Mesothelial cell of epicardium (in vitro differentiated cells): ENCODE results near the gene GHITM. TPM values are rescaled to one million over a fixed set of nuclear protein-coding genes. Genes with fewer than 3 reads are reported as not detected.

Source experiments
- DNase-seq, 2 experiments: peaks; one replicate each; pipeline ENCODE4 v3.0.0; 2021; ENCODE audit warnings: low spot score in 2 of 2; ENCODE audit not compliant: unreplicated experiment in 2 of 2
- H3K27ac Mint-ChIP-seq: 2 replicates; pipeline ENCODE4 v1.8.0; 2021; ENCODE audit warnings: mixed read lengths
- H3K27me3 Mint-ChIP-seq: 2 replicates; pipeline ENCODE4 v1.8.0; 2021; ENCODE audit warnings: low read depth, mixed read lengths
- H3K36me3 Mint-ChIP-seq: 2 replicates; pipeline ENCODE4 v1.8.0; 2021; ENCODE audit warnings: mixed read lengths
- H3K4me1 Mint-ChIP-seq: 2 replicates; pipeline ENCODE4 v1.8.0; 2021; ENCODE audit warnings: mixed read lengths
- H3K4me3 Mint-ChIP-seq: 2 replicates; pipeline ENCODE4 v1.8.0; 2021; ENCODE audit warnings: mild to moderate bottlenecking, moderate library complexity, mixed read lengths
- H3K9me3 Mint-ChIP-seq: 2 replicates; pipeline ENCODE4 v1.8.0; 2021; ENCODE audit warnings: mixed read lengths
- CTCF ChIP-seq: fragments of 200-600 bp; sonication (generic); IDR thresholded peaks from one replicate; pipeline ENCODE4 v1.5.0; 2021; ENCODE audit warnings: antibody characterized with exemption; ENCODE audit not compliant: unreplicated experiment
- total RNA-seq: library from RNA; stranded (reverse); gene quantifications from 3 replicates; pipeline ENCODE4 v1.2.1, GENCODE V29; 2021

Gene GHITM
- total RNA-seq, 1 donor from 2014 or later, result 59.0 TPM

DNA sequence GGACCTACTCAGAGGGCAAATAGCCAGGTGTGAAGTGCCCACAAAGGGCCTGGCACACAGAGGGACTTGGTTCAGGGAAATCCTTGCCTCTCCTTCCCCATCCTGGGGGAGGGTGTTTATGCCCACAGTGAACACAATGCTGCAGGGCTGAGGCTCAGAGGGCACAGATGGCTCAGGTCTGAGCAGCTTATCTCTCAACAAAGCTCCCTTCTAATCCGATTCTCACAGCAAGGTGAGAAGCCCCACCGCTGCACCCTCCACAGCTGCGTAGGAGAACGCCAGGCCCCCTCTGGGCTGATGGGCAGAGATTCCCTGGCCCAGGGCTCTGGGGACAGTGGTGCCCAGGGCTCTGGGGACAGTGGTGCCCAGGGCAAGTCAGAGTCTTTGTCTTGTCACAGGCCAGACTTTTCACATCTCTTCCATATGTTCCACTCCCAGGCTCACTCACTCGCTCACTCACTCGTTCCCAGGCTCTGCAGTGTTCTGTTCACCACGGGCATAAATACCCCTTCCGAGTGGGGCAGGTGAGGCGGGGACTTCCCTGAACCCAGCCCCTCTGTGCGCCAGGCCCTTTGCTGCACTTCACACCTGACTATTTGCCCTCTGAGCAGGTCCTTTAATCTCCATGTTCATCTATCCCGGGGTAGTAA lies 46.3 kb downstream of the GHITM start:
- no peaks in the 10 kb centered on the region for H3K9me3 Mint-ChIP-seq
- H3K27me3 Mint-ChIP-seq, result peaks cover 21% of the 10 kb centered on the region
- DNase-seq, result no peak
- H3K36me3 Mint-ChIP-seq, result no peaks in the 10 kb centered on the region
- H3K4me1 Mint-ChIP-seq, result no peaks in the 10 kb centered on the region
- no peak overlapping the region for H3K4me3 Mint-ChIP-seq
- H3K27ac Mint-ChIP-seq, result no peak overlapping the region
- TF ChIP-seq CTCF, result no peak

GRCh38 chr10:84188815-84189214 lies 49.5 kb downstream of the GHITM start:
- no peaks in the 10 kb centered on the region for H3K9me3 Mint-ChIP-seq
- TF ChIP-seq CTCF, result no peak
- H3K36me3 Mint-ChIP-seq, result no peaks in the 10 kb centered on the region
- no peak overlapping the region for H3K27ac Mint-ChIP-seq
- no peak overlapping the region for H3K4me3 Mint-ChIP-seq
- no peaks in the 10 kb centered on the region for H3K4me1 Mint-ChIP-seq
- H3K27me3 Mint-ChIP-seq, result peaks cover 53% of the 10 kb centered on the region
- no peak for DNase-seq

DNA sequence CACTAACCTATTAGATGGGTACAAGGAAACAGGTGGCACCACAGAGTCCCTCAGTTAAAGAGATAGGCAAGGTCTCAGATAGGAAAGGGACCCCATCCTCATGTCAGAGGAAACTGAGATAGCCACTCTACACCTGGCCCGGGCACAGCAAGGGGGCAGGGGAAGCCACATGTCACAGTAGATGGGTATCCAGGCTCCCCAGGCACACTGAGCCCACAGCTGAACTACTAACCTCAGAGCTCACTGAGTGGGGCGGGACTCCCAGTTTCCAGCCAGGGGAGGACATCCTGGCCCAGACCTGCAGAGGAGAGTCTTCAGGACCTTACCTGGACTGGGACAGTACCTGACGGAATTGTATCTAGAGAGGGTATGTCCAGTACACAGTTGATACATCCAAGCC lies 51.3 kb downstream of the GHITM start:
- DNase-seq, result no peak
- TF ChIP-seq CTCF, result no peak
- no peaks in the 10 kb centered on the region for H3K36me3 Mint-ChIP-seq
- no peaks in the 10 kb centered on the region for H3K4me1 Mint-ChIP-seq
- peaks cover 62% of the 10 kb centered on the region for H3K27me3 Mint-ChIP-seq
- H3K9me3 Mint-ChIP-seq, result no peaks in the 10 kb centered on the region
- no peak overlapping the region for H3K4me3 Mint-ChIP-seq
- H3K27ac Mint-ChIP-seq, result no peak overlapping the region

- TF ChIP-seq CTCF, result no peak
- Mint-ChIP-seq H3K9me3 (no peaks in the 10 kb centered on the region), H3K27ac (no peak overlapping the region), H3K4me1 (no peaks in the 10 kb centered on the region), H3K27me3 (peaks cover 67% of the 10 kb centered on the region), H3K4me3 (no peak overlapping the region), H3K36me3 (no peaks in the 10 kb centered on the region)
- no peak for DNase-seq
Measured at GRCh38 chr10:84191106-84191505, 51.8 kb downstream of the GHITM start.

- TF ChIP-seq CTCF, result no peak
- Mint-ChIP-seq H3K4me3 (no peak overlapping the region), H3K27ac (no peak overlapping the region), H3K27me3 (peaks cover 90% of the 10 kb centered on the region), H3K36me3 (no peaks in the 10 kb centered on the region), H3K9me3 (no peaks in the 10 kb centered on the region), H3K4me1 (no peaks in the 10 kb centered on the region)
- no peak for DNase-seq
Measured at GRCh38 chr10:84193327-84193726, 54.0 kb downstream of the GHITM start.
